Epithelial cell of proximal tubule (primary cell): Measurements from ENCODE around the gene SF3B6. TPM values are rescaled to one million over a fixed set of nuclear protein-coding genes. Genes with fewer than 3 reads are reported as not detected.

Experiments
- DNase-seq: peaks from one replicate; pipeline ENCODE4 v3.0.0-alpha.2; 2011; ENCODE audit warnings: low read depth
- H3K4me3 ChIP-seq: 2 replicates; pipeline ENCODE4 v1.5.1; 2011; ENCODE audit warnings: low read depth, mild to moderate bottlenecking, low read length
- CTCF ChIP-seq: conservative IDR thresholded peaks from 2 replicates; pipeline ENCODE4 v1.5.1; 2012; ENCODE audit warnings: low read depth, mild to moderate bottlenecking, low read length
- total RNA-seq: library from RNA; depleted of rRNA; stranded (reverse); fragments of >200 nt; gene quantifications from 2 replicates; pipeline ENCODE4 v1.2.3, GENCODE V29; 2015

SF3B6 gene
- total RNA-seq, 1 donor from 2014 or later, result 226 TPM

GRCh38 chr2:24073816-24074215 is 2.3 kb downstream of the SF3B6 start:
- TF ChIP-seq CTCF, result no peak
- H3K4me3 ChIP-seq, result no peak overlapping the region
- DNase-seq, result no peak

GRCh38 chr2:24072259-24072658 is 3.9 kb downstream of the SF3B6 start:
- TF ChIP-seq CTCF, result no peak
- no peak for DNase-seq
- no peak overlapping the region for H3K4me3 ChIP-seq

GRCh38 chr2:24065341-24065740 is 10.8 kb downstream of the SF3B6 start:
- no peak for TF ChIP-seq CTCF
- no peak overlapping the region for H3K4me3 ChIP-seq
- DNase-seq, result no peak

- no peak overlapping the region for H3K4me3 ChIP-seq
- no peak for TF ChIP-seq CTCF
- no peak for DNase-seq
Measured at GRCh38 chr2:24058564-24059271, 17.4 kb downstream of the SF3B6 start.

GRCh38 chr2:24055750-24056149 is 20.4 kb downstream of the SF3B6 start:
- no peak for DNase-seq
- no peak overlapping the region for H3K4me3 ChIP-seq
- no peak for TF ChIP-seq CTCF

GRCh38 chr2:24054366-24055010 is 21.6 kb downstream of the SF3B6 start:
- no peak for TF ChIP-seq CTCF
- H3K4me3 ChIP-seq, result no peak overlapping the region

GRCh38 chr2:24052951-24053350 is 23.2 kb downstream of the SF3B6 start:
- no peak for TF ChIP-seq CTCF
- no peak overlapping the region for H3K4me3 ChIP-seq
- no peak for DNase-seq

More at GRCh38 chr2:24054366-24055010, 21.6 kb downstream of the SF3B6 start:
- DNase-seq, result no peak
